ENCODE results near the gene PALD1.

The PALD1 gene

GRCh38 chr10:70536196-70536861 is 57.8 kb downstream of the PALD1 start:
- H3K4me3 ChIP-seq (ENCODE audit: low read length in 2 of 2) = no peak overlapping the region
- DNase-seq (ENCODE audit: low spot score) = no peak
- H2AK5ac ChIP-seq (ENCODE audit: low read depth, low read length) = no peak overlapping the region
- H3K79me1 ChIP-seq (ENCODE audit: low read depth, low read length) = no peaks in the 10 kb centered on the region
- peaks cover 7 to 19% of the 10 kb centered on the region in 2 donors for H3K4me1 ChIP-seq (ENCODE audit: control insufficient read depth in 2 of 2, insufficient read depth in 1 of 2, low read depth in 1 of 2, low read length in 2 of 2)
- H3K36me3 ChIP-seq (replicated peaks in 1 of 2; ENCODE audit: control insufficient read depth in 2 of 2, insufficient read depth in 2 of 2, low read length in 2 of 2) = peaks cover 0 to 6% of the 10 kb centered on the region in 2 donors
- no peak overlapping the region for H2AFZ ChIP-seq (ENCODE audit: low read length)
- no peak overlapping the region for H4K91ac ChIP-seq (ENCODE audit: low read depth, low read length, poor library complexity)
- H2BK120ac ChIP-seq (ENCODE audit: low read depth, low read length) = no peak overlapping the region
- H2BK5ac ChIP-seq (ENCODE audit: low read length) = no peak overlapping the region
- no peak overlapping the region for H3K14ac ChIP-seq (ENCODE audit: low read length)
- no peaks in the 10 kb centered on the region for H3K27me3 ChIP-seq (ENCODE audit: control insufficient read depth in 3 of 3, insufficient read depth in 3 of 3, low read depth in 1 of 3, low read length in 3 of 3)
- H4K8ac ChIP-seq (ENCODE audit: low read depth, low read length) = no peak overlapping the region
- no peak overlapping the region for H2BK15ac ChIP-seq (ENCODE audit: low read length)
- WGBS, 2 donors (ENCODE audit: extremely low coverage in 2 of 2, insufficient read length in 2 of 2, insufficient replicate concordance in 1 of 2) = no CpG with 5 or more reads among the region's 8 CpGs
- no peaks in the 10 kb centered on the region for H3K9me3 ChIP-seq (replicated peaks in 1 of 2; ENCODE audit: control insufficient read depth in 2 of 2, insufficient read depth in 1 of 2, low read depth in 1 of 2, low read length in 2 of 2)
- H3K4ac ChIP-seq (ENCODE audit: low read length) = no peak overlapping the region
- no peak overlapping the region for H3K18ac ChIP-seq (ENCODE audit: low read length)
- no peak overlapping the region for H3K27ac ChIP-seq (replicated peaks; ENCODE audit: low read length)
- no peak overlapping the region for H3K9ac ChIP-seq (ENCODE audit: low read depth, low read length, poor library complexity)
- H3K4me2 ChIP-seq (ENCODE audit: insufficient read depth, low read length, poor library complexity, severe bottlenecking) = no peak overlapping the region
- no peak overlapping the region for H2BK12ac ChIP-seq (ENCODE audit: low read length)
- no peak overlapping the region for H3K23ac ChIP-seq (ENCODE audit: low read depth, low read length, poor library complexity)

GRCh38 chr10:70537398-70538194 is 59.0 kb downstream of the PALD1 start:
- H2AK5ac ChIP-seq (ENCODE audit: low read depth, low read length) = peak overlapping the region; percentile 36
- no peak overlapping the region for H3K4me2 ChIP-seq (ENCODE audit: insufficient read depth, low read length, poor library complexity, severe bottlenecking)
- WGBS, 2 donors (ENCODE audit: extremely low coverage in 2 of 2, insufficient read length in 2 of 2, insufficient replicate concordance in 1 of 2) = no CpG with 5 or more reads among the region's 15 CpGs
- H2BK15ac ChIP-seq (ENCODE audit: low read length) = peak overlapping the region; percentile 10
- H2BK120ac ChIP-seq (ENCODE audit: low read depth, low read length) = no peak overlapping the region
- H2AFZ ChIP-seq (ENCODE audit: low read length) = no peak overlapping the region
- H4K91ac ChIP-seq (ENCODE audit: low read depth, low read length, poor library complexity) = no peak overlapping the region
- H3K27ac ChIP-seq (replicated peaks; ENCODE audit: low read length) = no peak overlapping the region
- H3K4ac ChIP-seq (ENCODE audit: low read length) = no peak overlapping the region
- no peak for DNase-seq (ENCODE audit: low spot score)
- H3K4me1 ChIP-seq (ENCODE audit: control insufficient read depth in 2 of 2, insufficient read depth in 1 of 2, low read depth in 1 of 2, low read length in 2 of 2) = peaks cover 7 to 19% of the 10 kb centered on the region in 2 donors
- no peak overlapping the region for H3K9ac ChIP-seq (ENCODE audit: low read depth, low read length, poor library complexity)
- H3K79me1 ChIP-seq (ENCODE audit: low read depth, low read length) = no peaks in the 10 kb centered on the region
- peak overlapping the region; percentile 66 for H3K23ac ChIP-seq (ENCODE audit: low read depth, low read length, poor library complexity)
- no peaks in the 10 kb centered on the region for H3K9me3 ChIP-seq (replicated peaks in 1 of 2; ENCODE audit: control insufficient read depth in 2 of 2, insufficient read depth in 1 of 2, low read depth in 1 of 2, low read length in 2 of 2)
- peak overlapping the region; percentile 52 for H3K18ac ChIP-seq (ENCODE audit: low read length)
- H3K27me3 ChIP-seq (ENCODE audit: control insufficient read depth in 3 of 3, insufficient read depth in 3 of 3, low read depth in 1 of 3, low read length in 3 of 3) = no peaks in the 10 kb centered on the region
- H3K4me3 ChIP-seq (ENCODE audit: low read length in 2 of 2) = no peak overlapping the region
- H3K14ac ChIP-seq (ENCODE audit: low read length) = no peak overlapping the region
- H2BK12ac ChIP-seq (ENCODE audit: low read length) = peak overlapping the region; percentile 59
- no peak overlapping the region for H2BK5ac ChIP-seq (ENCODE audit: low read length)
- H3K36me3 ChIP-seq (replicated peaks in 1 of 2; ENCODE audit: control insufficient read depth in 2 of 2, insufficient read depth in 2 of 2, low read length in 2 of 2) = peaks cover 0 to 10% of the 10 kb centered on the region in 2 donors
- no peak overlapping the region for H4K8ac ChIP-seq (ENCODE audit: low read depth, low read length)

GRCh38 chr10:70538195-70538520 is 59.6 kb downstream of the PALD1 start:
- Histone ChIP-seq H3K79me1 (ENCODE audit: low read depth, low read length) (no peaks in the 10 kb centered on the region), H2BK12ac (ENCODE audit: low read length) (no peak overlapping the region), H3K27me3 (ENCODE audit: control insufficient read depth in 3 of 3, insufficient read depth in 3 of 3, low read depth in 1 of 3, low read length in 3 of 3) (no peaks in the 10 kb centered on the region), H2BK5ac (ENCODE audit: low read length) (no peak overlapping the region), H4K8ac (ENCODE audit: low read depth, low read length) (no peak overlapping the region), H3K4ac (ENCODE audit: low read length) (no peak overlapping the region), H2AFZ (ENCODE audit: low read length) (no peak overlapping the region), H2BK15ac (ENCODE audit: low read length) (no peak overlapping the region), H3K36me3 (replicated peaks in 1 of 2; ENCODE audit: control insufficient read depth in 2 of 2, insufficient read depth in 2 of 2, low read length in 2 of 2) (peaks cover 0 to 10% of the 10 kb centered on the region in 2 donors), H3K9ac (ENCODE audit: low read depth, low read length, poor library complexity) (no peak overlapping the region), H4K91ac (ENCODE audit: low read depth, low read length, poor library complexity) (no peak overlapping the region), H3K4me3 (ENCODE audit: low read length in 2 of 2) (no peak overlapping the region), H3K4me1 (ENCODE audit: control insufficient read depth in 2 of 2, insufficient read depth in 1 of 2, low read depth in 1 of 2, low read length in 2 of 2) (peaks cover 7 to 19% of the 10 kb centered on the region in 2 donors), H2AK5ac (ENCODE audit: low read depth, low read length) (peak overlapping the region; percentile 36), H3K27ac (replicated peaks; ENCODE audit: low read length) (no peak overlapping the region), H2BK120ac (ENCODE audit: low read depth, low read length) (no peak overlapping the region), H3K4me2 (ENCODE audit: insufficient read depth, low read length, poor library complexity, severe bottlenecking) (no peak overlapping the region), H3K14ac (ENCODE audit: low read length) (no peak overlapping the region), H3K18ac (ENCODE audit: low read length) (peak overlapping the region; percentile 36), H3K9me3 (replicated peaks in 1 of 2; ENCODE audit: control insufficient read depth in 2 of 2, insufficient read depth in 1 of 2, low read depth in 1 of 2, low read length in 2 of 2) (no peaks in the 10 kb centered on the region), H3K23ac (ENCODE audit: low read depth, low read length, poor library complexity) (peak overlapping the region; percentile 8)
- WGBS, 2 donors (ENCODE audit: extremely low coverage in 2 of 2, insufficient read length in 2 of 2, insufficient replicate concordance in 1 of 2) = no CpG with 5 or more reads among the region's 10 CpGs
- no peak for DNase-seq (ENCODE audit: low spot score)

- H3K36me3 ChIP-seq (replicated peaks in 1 of 2; ENCODE audit: control insufficient read depth in 2 of 2, insufficient read depth in 2 of 2, low read length in 2 of 2) = peaks cover 0 to 10% of the 10 kb centered on the region in 2 donors
- no peak overlapping the region for H2BK12ac ChIP-seq (ENCODE audit: low read length)
- H3K79me1 ChIP-seq (ENCODE audit: low read depth, low read length) = no peaks in the 10 kb centered on the region
- H3K4me1 ChIP-seq (ENCODE audit: control insufficient read depth in 2 of 2, insufficient read depth in 1 of 2, low read depth in 1 of 2, low read length in 2 of 2) = peaks cover 7 to 16% of the 10 kb centered on the region in 2 donors
- peak overlapping the region; percentile 81 for H3K4ac ChIP-seq (ENCODE audit: low read length)
- no peak overlapping the region for H2BK120ac ChIP-seq (ENCODE audit: low read depth, low read length)
- H3K4me3 ChIP-seq (ENCODE audit: low read length in 2 of 2) = no peak overlapping the region
- H3K9ac ChIP-seq (ENCODE audit: low read depth, low read length, poor library complexity) = no peak overlapping the region
- H2BK15ac ChIP-seq (ENCODE audit: low read length) = no peak overlapping the region
- no peak overlapping the region for H4K8ac ChIP-seq (ENCODE audit: low read depth, low read length)
- H2BK5ac ChIP-seq (ENCODE audit: low read length) = peak overlapping the region; percentile 85
- no peaks in the 10 kb centered on the region for H3K9me3 ChIP-seq (replicated peaks in 1 of 2; ENCODE audit: control insufficient read depth in 2 of 2, insufficient read depth in 1 of 2, low read depth in 1 of 2, low read length in 2 of 2)
- H3K27ac ChIP-seq (replicated peaks; ENCODE audit: low read length) = no peak overlapping the region
- DNase-seq (ENCODE audit: low spot score) = no peak
- H2AFZ ChIP-seq (ENCODE audit: low read length) = no peak overlapping the region
- H3K23ac ChIP-seq (ENCODE audit: low read depth, low read length, poor library complexity) = peak overlapping the region; percentile 39
- peak overlapping the region; percentile 67 for H2AK5ac ChIP-seq (ENCODE audit: low read depth, low read length)
- WGBS, 2 donors (ENCODE audit: extremely low coverage in 2 of 2, insufficient read length in 2 of 2, insufficient replicate concordance in 1 of 2) = no CpG with 5 or more reads among the region's 27 CpGs
- H3K18ac ChIP-seq (ENCODE audit: low read length) = peak overlapping the region; percentile 17
- no peak overlapping the region for H3K4me2 ChIP-seq (ENCODE audit: insufficient read depth, low read length, poor library complexity, severe bottlenecking)
- peak overlapping the region; percentile 99 for H3K14ac ChIP-seq (ENCODE audit: low read length)
- no peak overlapping the region for H4K91ac ChIP-seq (ENCODE audit: low read depth, low read length, poor library complexity)
- H3K27me3 ChIP-seq (ENCODE audit: control insufficient read depth in 3 of 3, insufficient read depth in 3 of 3, low read depth in 1 of 3, low read length in 3 of 3) = no peaks in the 10 kb centered on the region
These were observed 60.3 kb downstream of the PALD1 start for GRCh38 chr10:70538731-70539338.
